Measurements from ENCODE around the gene ACTBL2. TPM values are rescaled to one million over a fixed set of nuclear protein-coding genes. Genes with fewer than 3 reads are reported as not detected.

The ACTBL2 gene
- total RNA-seq, 1 experiment from 2014 or later = 0.11 TPM

DNA sequence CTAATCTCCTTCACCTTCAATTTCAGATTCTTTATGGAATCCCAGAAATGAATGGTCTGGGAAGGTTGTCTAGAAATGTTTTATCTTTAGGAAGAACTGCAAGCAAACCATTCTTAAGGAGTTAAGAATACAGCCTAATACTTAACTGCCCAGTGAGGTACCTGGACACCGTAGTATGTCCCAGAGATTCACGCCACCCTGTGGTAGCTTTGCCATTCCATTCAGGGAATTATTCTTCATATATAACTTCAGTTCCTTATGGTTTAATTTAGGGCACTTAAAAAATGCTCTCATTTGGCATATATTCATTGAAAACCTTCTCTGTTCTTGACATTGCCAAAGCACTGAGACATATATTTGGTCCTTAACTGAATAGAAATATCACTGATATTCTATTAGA is 49.7 kb downstream of the ACTBL2 start:
- Histone ChIP-seq H3K36me3 (ENCODE audit: low read depth, low read length) (no peaks in the 10 kb centered on the region), H3K9me2 (replicated peaks; ENCODE audit: low read length) (no peaks in the 10 kb centered on the region), H3K4me3 (ENCODE audit: low read length) (no peak overlapping the region), H4K20me1 (ENCODE audit: low read length) (no peaks in the 10 kb centered on the region), H3K79me2 (ENCODE audit: low read length) (no peaks in the 10 kb centered on the region), H2AFZ (ENCODE audit: low read length) (no peak overlapping the region), H3F3A (ENCODE audit: low read length, unreplicated experiment) (no peaks in the 10 kb centered on the region), H3K4me2 (ENCODE audit: low read length) (no peak overlapping the region), H3K27ac (ENCODE audit: low read length) (peak overlapping the region; percentile 60; the same call in 1 of the 2 replicates), H3K9me3 (ENCODE audit: low read length) (no peaks in the 10 kb centered on the region), H3K27me3 (ENCODE audit: low read length) (no peaks in the 10 kb centered on the region), H3K9ac (ENCODE audit: low read length) (no peak overlapping the region), H3K4me1 (ENCODE audit: insufficient read depth, low read length) (peaks cover 47% of the 10 kb centered on the region)
- ChIA-PET POLR2A (ENCODE audit: unreplicated experiment) (no interaction called here), CTCF (no interaction called here)
- no peak for ATAC-seq
- intact Hi-C loops (cut with micrococcal nuclease) = loop anchor here (1.0 to 10.0 kb wide), 3 partner anchors 134 to 344 kb away; partner anchors contain the start of gene GPBP1
- no peak for TF ChIP-seq EZH2 (IDR thresholded peaks at IDR 0.05; ENCODE audit: low read length, unreplicated experiment)
- TF ChIP-seq, protein P1, sequence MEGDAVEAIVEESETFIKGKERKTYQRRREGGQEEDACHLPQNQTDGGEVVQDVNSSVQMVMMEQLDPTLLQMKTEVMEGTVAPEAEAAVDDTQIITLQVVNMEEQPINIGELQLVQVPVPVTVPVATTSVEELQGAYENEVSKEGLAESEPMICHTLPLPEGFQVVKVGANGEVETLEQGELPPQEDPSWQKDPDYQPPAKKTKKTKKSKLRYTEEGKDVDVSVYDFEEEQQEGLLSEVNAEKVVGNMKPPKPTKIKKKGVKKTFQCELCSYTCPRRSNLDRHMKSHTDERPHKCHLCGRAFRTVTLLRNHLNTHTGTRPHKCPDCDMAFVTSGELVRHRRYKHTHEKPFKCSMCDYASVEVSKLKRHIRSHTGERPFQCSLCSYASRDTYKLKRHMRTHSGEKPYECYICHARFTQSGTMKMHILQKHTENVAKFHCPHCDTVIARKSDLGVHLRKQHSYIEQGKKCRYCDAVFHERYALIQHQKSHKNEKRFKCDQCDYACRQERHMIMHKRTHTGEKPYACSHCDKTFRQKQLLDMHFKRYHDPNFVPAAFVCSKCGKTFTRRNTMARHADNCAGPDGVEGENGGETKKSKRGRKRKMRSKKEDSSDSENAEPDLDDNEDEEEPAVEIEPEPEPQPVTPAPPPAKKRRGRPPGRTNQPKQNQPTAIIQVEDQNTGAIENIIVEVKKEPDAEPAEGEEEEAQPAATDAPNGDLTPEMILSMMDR (conservative IDR thresholded peaks at IDR 0.05; ENCODE audit: low read depth, low read length) = peak; percentile 49
- DNase-seq = peak; percentile 39
- BruUV-seq (replicated peaks) = no TSS peak

DNA sequence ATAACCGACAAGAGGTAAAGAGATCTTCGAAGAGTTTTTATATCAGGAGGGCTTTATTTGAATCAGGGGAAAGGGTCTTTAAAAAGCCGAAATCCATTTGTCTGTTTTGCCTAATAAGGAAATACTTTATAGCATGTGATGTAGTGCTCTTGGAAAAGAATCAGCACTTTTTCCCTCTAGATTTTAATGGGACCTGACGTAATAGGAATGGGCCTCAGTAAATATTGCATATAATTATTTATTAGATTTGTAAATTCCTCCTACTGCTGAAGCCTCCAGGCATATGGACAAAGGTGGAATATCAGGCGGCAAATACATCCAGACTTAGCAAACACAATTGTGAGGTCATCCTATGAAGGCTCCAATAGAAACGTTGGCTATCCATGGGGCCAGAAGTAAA is 50.9 kb downstream of the ACTBL2 start:
- TF ChIP-seq EZH2 (IDR thresholded peaks at IDR 0.05; ENCODE audit: low read length, unreplicated experiment) = no peak
- TF ChIP-seq EZH2phosphoT487 (IDR thresholded peaks at IDR 0.05; ENCODE audit: borderline replicate concordance, low read length) = no peak
- TF ChIP-seq, protein P1 (conservative IDR thresholded peaks at IDR 0.05; ENCODE audit: low read depth, low read length) = no peak
- Histone ChIP-seq H3K27ac (ENCODE audit: low read length) (peak overlapping the region; percentile 62), H3K9ac (ENCODE audit: low read length) (peak overlapping the region; percentile 35; the same call in 1 of the 2 replicates), H3F3A (ENCODE audit: low read length, unreplicated experiment) (no peaks in the 10 kb centered on the region), H3K9me3 (ENCODE audit: low read length) (no peaks in the 10 kb centered on the region), H3K4me2 (ENCODE audit: low read length) (no peak overlapping the region), H4K20me1 (ENCODE audit: low read length) (no peaks in the 10 kb centered on the region), H3K79me2 (ENCODE audit: low read length) (no peaks in the 10 kb centered on the region), H2AFZ (ENCODE audit: low read length) (no peak overlapping the region), H3K4me1 (ENCODE audit: insufficient read depth, low read length) (peaks cover 44% of the 10 kb centered on the region), H3K9me2 (replicated peaks; ENCODE audit: low read length) (no peaks in the 10 kb centered on the region), H3K27me3 (ENCODE audit: low read length) (no peaks in the 10 kb centered on the region), H3K4me3 (ENCODE audit: low read length) (no peak overlapping the region), H3K36me3 (ENCODE audit: low read depth, low read length) (no peaks in the 10 kb centered on the region)
- CTCF ChIA-PET = no interaction called here
- DNase-seq = peak; percentile 49
- peak; percentile 18 for ATAC-seq
- POLR2A ChIA-PET (ENCODE audit: unreplicated experiment) = no interaction called here
- BruUV-seq (replicated peaks) = no TSS peak
- intact Hi-C loops (cut with micrococcal nuclease) = loop anchor here (1.0 to 10.0 kb wide), 3 partner anchors 18 to 346 kb away; partner anchors contain the start of gene GPBP1

Data from PC-3 (cell line).